ENCODE data around the gene MAPKAP1.

MAPKAP1 gene

DNA sequence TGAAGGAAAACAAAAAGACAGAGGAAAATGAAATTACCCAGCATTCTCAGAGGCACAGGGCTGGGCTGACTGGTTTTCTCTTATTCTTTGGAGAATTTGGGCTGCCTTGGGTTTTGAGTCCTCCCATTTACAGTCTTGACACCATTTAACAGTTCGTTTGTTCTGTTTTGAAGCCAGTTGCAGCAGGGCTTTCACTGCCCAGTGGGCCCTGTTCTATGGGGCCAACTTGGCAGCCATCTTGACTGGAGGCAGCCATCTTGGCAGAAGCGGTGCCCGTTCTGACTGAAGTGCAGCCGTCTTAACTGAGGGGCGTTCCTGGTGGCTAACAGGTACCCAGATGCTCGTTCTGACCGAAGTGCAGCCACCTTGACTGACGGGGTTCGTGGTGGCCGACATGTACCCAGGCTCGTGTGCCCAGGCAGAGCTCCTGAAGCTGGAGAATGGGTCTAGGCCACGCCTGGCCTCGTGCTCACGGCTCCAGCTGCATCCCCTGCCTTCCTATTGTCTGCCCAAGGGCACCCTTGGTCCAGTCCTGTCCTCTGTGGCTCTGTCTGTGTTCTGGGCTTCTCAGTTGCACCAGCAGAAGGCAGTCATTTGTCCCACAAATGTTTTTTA lies 281.0 kb downstream of the MAPKAP1 start:
- Histone ChIP-seq H3K79me2 (ENCODE audit: control insufficient read depth, insufficient read depth, low read length, unreplicated experiment) (no peaks in the 10 kb centered on the region), H2AFZ (ENCODE audit: low read length, unreplicated experiment) (peak overlapping the region; percentile 87), H3K4me1 (ENCODE audit: control insufficient read depth, insufficient read depth, low read length, unreplicated experiment) (no peaks in the 10 kb centered on the region), H3K27ac (ENCODE audit: low read depth, low read length) (no peak overlapping the region), H3K36me3 (ENCODE audit: insufficient read depth, low read length) (no peaks in the 10 kb centered on the region), H3K27me3 (ENCODE audit: insufficient read depth, low read length) (no peaks in the 10 kb centered on the region), H3K4me3 (ENCODE audit: low read depth, low read length) (no peak overlapping the region)

DNA sequence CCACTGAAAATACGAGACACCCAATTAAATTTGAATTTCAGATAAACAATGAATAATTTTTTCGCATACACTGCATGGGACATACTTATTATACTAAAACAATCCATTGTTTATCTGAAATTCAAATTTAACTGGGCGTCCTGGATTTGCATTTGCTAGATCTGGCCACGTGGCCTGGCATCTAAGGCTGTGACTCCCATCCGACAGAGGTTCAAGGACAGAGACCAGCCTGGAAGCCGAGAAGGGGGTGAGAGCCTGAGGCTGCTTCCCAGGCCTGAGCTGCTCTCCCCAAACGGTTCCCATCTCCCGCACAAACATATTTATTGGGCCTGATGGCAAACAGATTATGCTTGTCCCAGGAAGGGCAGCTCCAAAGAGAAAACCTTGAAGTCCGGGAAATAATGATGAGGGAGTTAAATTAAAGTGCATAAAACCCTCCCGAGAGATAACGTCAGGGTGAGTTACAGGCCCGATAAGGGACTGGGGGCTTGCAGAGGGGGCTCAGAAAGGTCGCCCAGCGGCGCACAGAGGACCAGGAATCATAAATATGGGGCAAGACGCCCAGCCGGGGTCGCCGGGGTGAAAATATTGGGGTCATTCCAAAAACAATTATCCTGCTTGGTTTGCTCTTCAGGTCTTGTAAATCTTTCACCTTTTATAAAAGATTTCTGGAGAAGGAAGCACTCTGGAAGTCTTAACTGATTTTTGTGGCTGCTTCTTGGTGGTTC lies 281.7 kb downstream of the MAPKAP1 start:
- Histone ChIP-seq H3K4me3 (ENCODE audit: low read depth, low read length) (no peak overlapping the region), H2AFZ (ENCODE audit: low read length, unreplicated experiment) (peak overlapping the region; percentile 87), H3K79me2 (ENCODE audit: control insufficient read depth, insufficient read depth, low read length, unreplicated experiment) (no peaks in the 10 kb centered on the region), H3K27me3 (ENCODE audit: insufficient read depth, low read length) (no peaks in the 10 kb centered on the region), H3K4me1 (ENCODE audit: control insufficient read depth, insufficient read depth, low read length, unreplicated experiment) (no peaks in the 10 kb centered on the region), H3K36me3 (ENCODE audit: insufficient read depth, low read length) (no peaks in the 10 kb centered on the region), H3K27ac (ENCODE audit: low read depth, low read length) (no peak overlapping the region)

DNA sequence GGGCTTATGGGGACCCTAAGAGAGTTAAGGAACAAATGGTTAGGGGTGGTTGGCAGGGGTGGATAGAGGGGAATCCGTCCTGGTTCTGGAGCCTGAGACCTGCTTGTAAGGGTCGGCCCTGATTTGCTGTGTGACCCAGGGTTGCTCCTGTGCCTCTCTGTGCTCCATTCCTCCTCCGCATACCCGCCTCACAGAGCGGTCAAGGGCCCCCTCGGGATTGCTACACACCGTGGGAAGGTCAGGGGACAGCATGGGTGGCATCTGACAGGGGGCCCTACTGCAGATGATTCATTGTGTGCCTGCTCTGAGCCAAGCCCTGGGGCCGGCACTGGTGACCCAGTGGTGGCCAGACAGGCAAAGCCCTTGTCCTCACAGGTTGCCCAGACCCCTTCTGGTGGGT lies 283.0 kb downstream of the MAPKAP1 start:
- H3K4me1 ChIP-seq (ENCODE audit: control insufficient read depth, insufficient read depth, low read length, unreplicated experiment): no peaks in the 10 kb centered on the region
- H3K36me3 ChIP-seq (ENCODE audit: insufficient read depth, low read length): no peaks in the 10 kb centered on the region
- H2AFZ ChIP-seq (ENCODE audit: low read length, unreplicated experiment): no peak overlapping the region

DNA sequence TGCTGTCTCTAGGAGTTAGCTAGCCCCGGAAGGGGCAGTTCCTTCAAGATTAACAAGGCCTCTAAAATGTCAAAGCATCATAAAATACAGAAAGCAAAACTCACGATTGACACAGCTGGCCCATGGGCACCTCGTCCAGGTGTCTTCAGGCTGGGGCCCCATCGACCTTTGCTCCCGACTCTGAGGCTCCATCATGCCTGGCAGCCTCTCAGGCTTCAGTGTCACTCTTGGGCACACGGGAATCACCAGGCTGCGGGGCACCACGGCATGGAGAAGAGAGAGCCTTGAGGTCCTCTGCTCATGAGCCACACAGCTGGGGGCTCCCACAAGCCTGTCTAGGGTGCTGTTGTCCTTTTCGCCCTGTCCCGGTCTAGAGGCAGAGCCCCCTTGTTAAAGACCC lies 284.2 kb downstream of the MAPKAP1 start:
- Histone ChIP-seq H3K27ac (ENCODE audit: low read depth, low read length) (no peak overlapping the region), H2AFZ (ENCODE audit: low read length, unreplicated experiment) (no peak overlapping the region), H3K36me3 (ENCODE audit: insufficient read depth, low read length) (no peaks in the 10 kb centered on the region), H3K4me3 (ENCODE audit: low read depth, low read length) (no peak overlapping the region), H3K79me2 (ENCODE audit: control insufficient read depth, insufficient read depth, low read length, unreplicated experiment) (no peaks in the 10 kb centered on the region), H3K4me1 (ENCODE audit: control insufficient read depth, insufficient read depth, low read length, unreplicated experiment) (no peaks in the 10 kb centered on the region), H3K27me3 (ENCODE audit: insufficient read depth, low read length) (no peaks in the 10 kb centered on the region)

More for the DNA sequence above, 283.0 kb downstream of the MAPKAP1 start:
- Histone ChIP-seq H3K79me2 (ENCODE audit: control insufficient read depth, insufficient read depth, low read length, unreplicated experiment) (no peaks in the 10 kb centered on the region), H3K27me3 (ENCODE audit: insufficient read depth, low read length) (no peaks in the 10 kb centered on the region), H3K27ac (ENCODE audit: low read depth, low read length) (no peak overlapping the region), H3K4me3 (ENCODE audit: low read depth, low read length) (no peak overlapping the region)

DNA sequence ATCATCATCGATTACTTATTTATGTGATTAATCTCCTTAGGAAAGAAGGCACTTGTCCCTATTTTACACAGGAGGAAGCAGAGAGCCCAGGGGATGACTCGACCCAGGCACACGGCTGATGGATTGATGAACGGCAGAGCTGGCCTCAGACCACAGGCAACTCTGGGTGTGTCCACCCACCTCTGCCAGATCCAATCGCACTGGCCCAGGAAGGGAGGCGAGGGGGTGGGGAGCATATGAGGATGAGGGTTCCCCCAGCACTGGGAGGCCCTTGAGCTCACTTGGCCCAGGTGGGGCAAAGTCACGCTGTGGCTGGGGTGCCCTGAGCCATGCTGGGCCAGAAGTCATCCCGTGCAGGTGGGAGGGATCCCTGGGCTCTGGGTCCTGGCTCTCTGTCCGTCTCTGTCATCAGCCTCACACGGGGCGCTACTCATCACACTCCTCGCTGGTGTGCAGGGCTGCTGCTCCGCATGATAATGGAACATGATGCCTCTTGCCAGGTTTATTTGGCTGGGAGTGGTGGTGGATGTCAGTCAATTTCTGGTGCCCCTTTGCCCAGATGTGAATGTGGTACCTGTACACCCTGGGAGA lies 285.3 kb downstream of the MAPKAP1 start:
- no peaks in the 10 kb centered on the region for H3K27me3 ChIP-seq (ENCODE audit: insufficient read depth, low read length)
- no peak overlapping the region for H3K27ac ChIP-seq (ENCODE audit: low read depth, low read length)
- no peaks in the 10 kb centered on the region for H3K79me2 ChIP-seq (ENCODE audit: control insufficient read depth, insufficient read depth, low read length, unreplicated experiment)
- no peaks in the 10 kb centered on the region for H3K4me1 ChIP-seq (ENCODE audit: control insufficient read depth, insufficient read depth, low read length, unreplicated experiment)
- H3K36me3 ChIP-seq (ENCODE audit: insufficient read depth, low read length): no peaks in the 10 kb centered on the region
- H2AFZ ChIP-seq (ENCODE audit: low read length, unreplicated experiment): no peak overlapping the region
- no peak overlapping the region for H3K4me3 ChIP-seq (ENCODE audit: low read depth, low read length)

DNA sequence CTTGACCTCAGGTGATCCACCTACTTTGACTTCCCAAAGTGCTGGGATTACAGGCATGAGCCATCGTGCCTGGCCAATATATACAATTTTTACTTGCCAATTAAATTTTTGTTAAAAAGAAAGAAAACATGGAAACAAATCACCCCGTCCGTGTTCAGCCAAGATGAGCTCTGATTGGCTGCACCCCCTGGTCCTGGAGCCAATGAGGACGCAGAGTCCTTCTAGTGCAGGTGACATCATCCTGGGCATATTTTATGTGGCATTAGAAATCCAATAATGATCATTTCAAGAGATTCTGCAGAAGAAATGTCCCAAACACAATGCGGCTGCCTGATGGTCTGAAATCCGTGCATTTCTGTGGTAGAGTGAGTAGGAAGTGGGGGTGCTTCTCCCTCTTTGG lies 285.8 kb downstream of the MAPKAP1 start:
- Histone ChIP-seq H2AFZ (ENCODE audit: low read length, unreplicated experiment) (no peak overlapping the region), H3K4me1 (ENCODE audit: control insufficient read depth, insufficient read depth, low read length, unreplicated experiment) (no peaks in the 10 kb centered on the region), H3K4me3 (ENCODE audit: low read depth, low read length) (no peak overlapping the region), H3K27ac (ENCODE audit: low read depth, low read length) (no peak overlapping the region), H3K36me3 (ENCODE audit: insufficient read depth, low read length) (no peaks in the 10 kb centered on the region), H3K27me3 (ENCODE audit: insufficient read depth, low read length) (no peaks in the 10 kb centered on the region), H3K79me2 (ENCODE audit: control insufficient read depth, insufficient read depth, low read length, unreplicated experiment) (no peaks in the 10 kb centered on the region)

DNA sequence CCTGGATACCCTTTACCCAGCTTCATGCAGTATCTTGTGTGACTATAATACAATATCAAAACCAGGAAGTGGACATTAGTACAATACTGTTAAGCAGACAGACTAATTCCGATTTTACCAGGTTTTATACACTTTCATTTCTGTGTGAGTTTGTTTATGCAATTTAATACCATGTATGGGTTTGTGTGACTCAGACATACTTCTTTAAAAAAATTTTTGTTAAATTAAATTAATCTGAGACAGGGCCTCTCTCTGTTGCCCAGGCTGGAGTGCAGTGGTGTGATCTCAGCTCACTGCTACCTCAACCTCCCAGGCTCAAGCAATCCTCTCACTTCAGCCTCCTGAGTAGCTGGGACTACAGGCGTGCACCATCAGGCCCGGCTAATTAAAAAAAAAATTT lies 288.6 kb downstream of the MAPKAP1 start:
- H2AFZ ChIP-seq (ENCODE audit: low read length, unreplicated experiment): no peak overlapping the region

DNA sequence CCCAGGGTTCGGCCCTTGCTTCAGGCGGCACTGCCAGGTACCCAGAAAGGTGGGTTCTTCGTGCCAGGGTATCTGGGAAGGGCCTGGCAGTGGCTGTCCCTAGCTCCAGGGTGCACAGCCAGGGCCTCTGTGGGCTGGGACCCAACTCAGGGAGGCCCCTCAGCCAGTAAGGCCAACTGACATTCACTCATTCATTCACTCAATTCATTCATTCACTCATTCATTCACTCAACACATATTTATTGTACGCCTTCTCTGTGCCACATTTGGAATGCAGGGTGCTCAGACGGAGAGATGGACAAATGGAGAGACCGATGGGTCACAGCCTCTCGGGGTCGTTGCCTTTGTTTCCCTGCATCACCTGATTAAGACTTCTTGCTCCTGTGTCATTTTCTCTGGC lies 290.5 kb downstream of the MAPKAP1 start:
- Histone ChIP-seq H3K27me3 (ENCODE audit: insufficient read depth, low read length) (no peaks in the 10 kb centered on the region), H3K4me3 (ENCODE audit: low read depth, low read length) (no peak overlapping the region)

More for the DNA sequence above, 288.6 kb downstream of the MAPKAP1 start:
- no peaks in the 10 kb centered on the region for H3K27me3 ChIP-seq (ENCODE audit: insufficient read depth, low read length)
- H3K4me3 ChIP-seq (ENCODE audit: low read depth, low read length): no peak overlapping the region
- H3K4me1 ChIP-seq (ENCODE audit: control insufficient read depth, insufficient read depth, low read length, unreplicated experiment): no peaks in the 10 kb centered on the region
- no peaks in the 10 kb centered on the region for H3K36me3 ChIP-seq (ENCODE audit: insufficient read depth, low read length)
- no peaks in the 10 kb centered on the region for H3K79me2 ChIP-seq (ENCODE audit: control insufficient read depth, insufficient read depth, low read length, unreplicated experiment)
- H3K27ac ChIP-seq (ENCODE audit: low read depth, low read length): no peak overlapping the region

DNA sequence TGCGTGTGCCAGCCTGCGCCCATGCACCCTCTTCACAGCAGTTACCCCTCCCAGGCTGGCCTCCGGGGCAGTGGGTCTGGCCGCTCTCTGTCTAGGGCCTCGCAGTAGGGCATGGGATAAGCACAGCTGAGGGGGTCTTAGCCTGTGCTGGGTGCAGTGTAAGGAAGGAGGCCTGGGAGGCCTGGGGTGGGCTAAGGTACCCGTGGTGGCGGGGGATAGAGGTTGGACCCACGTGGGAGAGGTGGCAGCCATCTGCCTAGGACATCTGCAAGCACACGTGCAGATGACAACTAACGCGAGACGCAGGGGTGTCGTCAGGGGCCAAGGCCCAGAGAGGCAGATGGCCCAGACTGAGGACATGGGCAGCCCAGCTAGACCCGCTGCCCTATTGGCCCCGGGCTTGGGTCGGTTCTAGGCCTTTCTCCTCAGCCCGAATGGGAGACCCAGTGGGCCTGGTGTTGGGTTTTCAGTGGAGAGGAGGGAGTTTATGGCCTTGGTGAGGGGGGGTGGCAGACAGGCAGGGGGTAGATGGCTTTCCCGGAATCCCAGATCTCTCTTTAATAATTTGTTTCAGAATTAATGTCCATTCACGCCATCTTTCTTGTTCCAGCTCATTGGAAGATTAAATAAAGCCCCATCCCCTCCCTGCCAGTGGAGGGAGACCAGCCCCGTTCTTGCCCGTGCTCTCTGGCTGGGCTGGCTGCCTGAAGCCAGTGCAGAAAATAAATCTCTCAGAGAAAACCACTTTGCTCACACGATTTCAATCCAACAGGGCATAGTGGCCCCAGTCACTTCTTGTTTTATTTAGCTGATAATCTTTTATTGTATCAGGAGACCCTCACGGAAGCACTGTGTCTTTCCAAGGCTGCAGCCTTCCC lies 291.2 kb downstream of the MAPKAP1 start:
- no peak overlapping the region for H2AFZ ChIP-seq (ENCODE audit: low read length, unreplicated experiment)

More for the DNA sequence above, 290.5 kb downstream of the MAPKAP1 start:
- no peaks in the 10 kb centered on the region for H3K36me3 ChIP-seq (ENCODE audit: insufficient read depth, low read length)
- no peak overlapping the region for H2AFZ ChIP-seq (ENCODE audit: low read length, unreplicated experiment)
- no peak overlapping the region for H3K27ac ChIP-seq (ENCODE audit: low read depth, low read length)
- H3K4me1 ChIP-seq (ENCODE audit: control insufficient read depth, insufficient read depth, low read length, unreplicated experiment): no peaks in the 10 kb centered on the region
- no peaks in the 10 kb centered on the region for H3K79me2 ChIP-seq (ENCODE audit: control insufficient read depth, insufficient read depth, low read length, unreplicated experiment)

DNA sequence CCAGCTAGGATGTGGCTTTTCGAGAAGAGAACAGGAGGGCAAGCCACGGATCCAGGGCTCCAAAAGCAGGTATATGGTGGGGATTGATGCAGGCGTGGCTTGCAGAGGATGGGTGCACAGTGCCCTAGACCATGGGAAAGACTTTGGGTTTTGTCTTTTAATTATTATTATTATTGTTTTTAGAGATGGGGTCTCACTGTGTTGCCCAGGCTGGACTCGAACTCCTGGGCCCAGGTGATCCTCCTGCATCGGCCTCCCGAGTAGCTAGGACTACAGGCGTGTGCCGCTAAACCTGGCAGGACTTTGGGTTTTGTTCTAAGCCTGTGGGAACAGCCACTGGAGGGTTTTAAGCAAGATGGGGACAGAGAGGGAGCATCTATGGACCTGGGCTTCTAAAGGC lies 293.4 kb downstream of the MAPKAP1 start:
- Histone ChIP-seq H3K4me1 (ENCODE audit: control insufficient read depth, insufficient read depth, low read length, unreplicated experiment) (no peaks in the 10 kb centered on the region), H3K4me3 (ENCODE audit: low read depth, low read length) (no peak overlapping the region), H3K36me3 (ENCODE audit: insufficient read depth, low read length) (no peaks in the 10 kb centered on the region), H3K27ac (ENCODE audit: low read depth, low read length) (no peak overlapping the region), H3K79me2 (ENCODE audit: control insufficient read depth, insufficient read depth, low read length, unreplicated experiment) (no peaks in the 10 kb centered on the region), H2AFZ (ENCODE audit: low read length, unreplicated experiment) (no peak overlapping the region), H3K27me3 (ENCODE audit: insufficient read depth, low read length) (no peaks in the 10 kb centered on the region)

More for the DNA sequence above, 291.2 kb downstream of the MAPKAP1 start:
- no peaks in the 10 kb centered on the region for H3K4me1 ChIP-seq (ENCODE audit: control insufficient read depth, insufficient read depth, low read length, unreplicated experiment)
- H3K27me3 ChIP-seq (ENCODE audit: insufficient read depth, low read length): no peaks in the 10 kb centered on the region
- H3K4me3 ChIP-seq (ENCODE audit: low read depth, low read length): no peak overlapping the region
- H3K36me3 ChIP-seq (ENCODE audit: insufficient read depth, low read length): no peaks in the 10 kb centered on the region
- no peak overlapping the region for H3K27ac ChIP-seq (ENCODE audit: low read depth, low read length)
- no peaks in the 10 kb centered on the region for H3K79me2 ChIP-seq (ENCODE audit: control insufficient read depth, insufficient read depth, low read length, unreplicated experiment)

Measured in ACC112 (cell line).